NCI-H2196 treated with DMSO at 0.1 percent for 48 hours (cell line): ENCODE data around the gene GAPT.
"Not testable (repeated sequence)": the region's sequence is repeated elsewhere in the genome, so short reads cannot be mapped to it uniquely, and the experiment has no call there.

Experiments used
- DNase-seq: peaks from one replicate; lab custom pipeline; 2025; ENCODE audit not compliant: unreplicated experiment; lab: John Stamatoyannopoulos, UW

GAPT gene

DNA sequence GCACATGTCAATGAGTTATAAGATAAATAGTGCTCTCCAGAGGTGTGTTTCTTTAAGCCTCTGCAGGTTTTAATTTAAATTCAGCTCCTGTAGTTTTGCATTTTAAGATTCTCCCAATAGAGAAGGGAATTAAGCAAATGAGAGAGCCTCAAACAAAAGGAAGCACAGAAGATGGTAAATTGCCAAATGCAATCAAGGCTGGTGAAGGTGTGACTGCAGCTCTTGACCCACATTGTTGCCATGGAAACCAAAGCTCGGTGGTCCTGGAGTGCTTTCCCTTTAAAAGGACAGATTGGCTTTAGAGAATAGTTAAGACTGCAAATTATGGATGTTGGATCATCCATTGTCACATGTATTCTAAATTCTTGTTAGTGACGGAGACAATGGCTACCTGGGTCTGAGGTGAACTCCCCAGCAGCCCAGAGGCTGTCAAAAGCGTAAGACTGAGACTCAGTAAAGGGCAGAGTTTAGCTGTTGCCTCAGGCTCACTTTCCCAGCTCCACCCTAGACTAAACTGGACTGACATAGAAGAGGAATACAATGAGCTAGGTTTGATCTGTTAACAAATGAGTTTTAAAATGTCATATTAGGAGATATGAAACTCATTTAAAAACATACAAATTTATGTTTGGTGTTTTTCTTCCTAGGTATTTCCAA, 12.3 kb downstream of the GAPT start:
- no peak for DNase-seq

DNA sequence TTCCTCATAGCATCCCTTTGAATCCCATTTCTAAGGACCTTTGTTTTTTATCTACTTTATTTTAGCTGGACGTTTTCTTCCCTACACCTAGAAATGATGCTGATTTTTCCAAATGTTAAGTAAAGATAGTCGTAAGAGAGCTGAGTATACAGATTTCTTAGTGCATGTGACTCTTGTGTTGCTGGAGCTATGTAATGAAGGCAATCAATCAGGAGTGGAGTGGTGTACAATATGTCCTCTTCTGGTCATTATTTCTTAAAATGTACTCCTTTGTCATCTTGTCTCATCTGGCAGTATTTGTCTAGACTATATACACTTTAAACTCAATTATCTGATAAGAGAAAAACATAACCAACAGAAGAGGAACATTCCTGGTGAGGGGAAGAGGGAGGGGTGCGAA, 13.5 kb downstream of the GAPT start:
- DNase-seq: no peak

GRCh38 chr5:58505502-58505901, 14.3 kb downstream of the GAPT start:
- no peak for DNase-seq

- DNase-seq: no peak
These were observed 14.9 kb downstream of the GAPT start for GRCh38 chr5:58505971-58506640.

- DNase-seq: no peak
These were observed 16.5 kb downstream of the GAPT start for GRCh38 chr5:58507715-58508114.

DNA sequence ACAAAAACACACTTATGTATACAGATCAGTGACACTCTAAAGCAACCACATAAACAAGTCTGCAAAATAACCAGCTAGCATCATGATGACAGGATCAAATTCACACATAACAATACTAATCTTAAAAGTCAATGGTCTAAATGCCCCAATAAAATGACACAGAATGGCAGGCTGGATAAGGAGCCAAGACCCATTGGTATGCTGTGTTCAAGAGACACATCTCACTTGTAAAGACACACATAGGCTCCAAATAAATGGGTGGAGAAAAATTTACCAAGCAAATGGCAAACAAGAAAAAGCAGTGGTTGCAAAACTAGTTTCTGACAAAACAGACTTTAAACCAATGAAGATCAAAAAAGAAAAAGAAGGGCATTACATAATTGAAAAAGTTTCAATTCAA, 26.0 kb downstream of the GAPT start:
- DNase-seq: no peak

- DNase-seq: no peak
These were observed 32.7 kb downstream of the GAPT start for GRCh38 chr5:58523956-58524355.

- no peak for DNase-seq
These were observed 33.3 kb downstream of the GAPT start for GRCh38 chr5:58524571-58524970.

DNA sequence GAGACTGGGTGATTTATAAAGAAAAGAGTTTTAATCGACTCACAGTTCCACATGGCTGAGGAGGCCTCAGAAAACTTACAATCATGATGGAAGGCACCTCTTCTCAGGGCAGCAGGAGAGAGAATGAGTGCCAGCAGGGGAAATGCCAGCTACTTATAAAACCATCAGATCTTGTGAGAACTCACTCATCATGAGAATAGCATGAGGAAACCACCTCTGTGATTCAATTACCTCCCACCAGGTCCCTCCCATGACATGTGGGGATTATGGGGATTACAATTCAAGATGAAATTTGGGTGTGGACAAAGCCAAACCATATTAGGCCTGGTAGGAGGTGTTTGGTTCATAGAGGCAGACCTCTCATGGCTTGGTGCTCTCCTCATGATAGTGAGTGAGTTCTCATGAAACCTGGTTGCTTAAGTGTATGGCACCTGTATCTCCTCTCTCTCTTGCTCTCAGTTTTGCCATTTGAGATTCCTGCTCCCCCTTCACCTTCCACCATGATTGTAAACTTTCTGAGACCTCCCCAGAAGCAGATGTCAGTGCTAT, 39.8 kb downstream of the GAPT start:
- DNase-seq: no peak

DNA sequence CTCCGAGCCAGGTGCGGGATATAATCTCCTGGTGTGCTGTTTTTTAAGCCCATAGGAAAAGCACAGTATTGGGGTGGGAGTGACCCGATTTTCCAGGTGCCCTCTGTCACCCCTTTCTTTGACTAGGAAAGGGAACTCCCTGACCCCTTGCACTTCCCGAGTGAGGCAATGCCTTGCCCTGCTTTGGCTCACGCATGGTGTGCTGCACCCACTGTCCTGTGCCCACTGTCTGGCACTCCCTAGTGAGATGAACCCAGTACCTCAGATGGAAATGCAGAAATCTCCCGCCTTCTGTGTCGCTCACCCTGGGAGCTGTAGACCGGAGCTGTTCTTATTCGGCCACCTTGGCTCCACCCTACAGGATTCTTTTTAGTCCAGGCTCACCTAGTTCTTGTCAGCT, 50.7 kb downstream of the GAPT start:
- DNase-seq: not testable (repeated sequence)

DNA sequence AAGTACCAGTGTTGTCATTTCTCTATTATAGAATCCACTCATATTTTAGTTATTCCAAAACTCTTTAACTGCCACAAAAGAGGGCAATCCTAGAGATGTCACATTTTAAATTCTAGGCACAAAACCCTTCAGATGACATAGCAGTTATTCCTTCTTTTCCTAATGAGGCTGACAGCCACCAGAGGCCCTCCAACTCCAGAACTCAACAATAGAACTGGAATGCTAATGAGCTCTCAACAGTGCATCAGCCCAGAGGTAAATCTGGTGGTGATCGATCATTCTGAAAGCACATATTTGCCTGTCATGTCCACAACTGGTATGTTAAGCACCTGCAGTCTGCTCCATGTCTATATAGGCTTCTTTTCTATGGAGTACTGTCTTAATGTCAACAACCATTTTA, 51.5 kb downstream of the GAPT start:
- DNase-seq: no peak

DNA sequence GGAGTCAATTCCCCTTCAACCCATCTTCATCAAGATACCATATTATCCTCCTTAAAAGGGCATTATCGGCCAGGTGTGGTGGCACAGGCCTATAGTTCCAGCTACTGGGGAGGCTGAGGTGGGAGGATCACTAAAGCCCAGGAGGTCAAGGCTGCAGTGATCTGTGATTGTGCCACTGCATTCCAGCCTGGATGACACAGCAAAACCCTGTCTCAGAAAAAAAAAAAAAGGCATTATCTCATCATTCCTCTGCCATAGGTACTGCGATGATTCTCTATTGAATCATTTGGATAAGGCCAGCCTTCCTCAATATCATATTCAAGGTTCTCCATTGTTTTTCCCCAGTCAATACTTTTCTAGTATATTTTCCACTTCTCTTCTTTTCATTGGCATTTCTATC, 52.5 kb downstream of the GAPT start:
- DNase-seq: no peak

GRCh38 chr5:58544195-58544594, 53.0 kb downstream of the GAPT start:
- DNase-seq: no peak

- no peak for DNase-seq
These were observed 53.7 kb downstream of the GAPT start for GRCh38 chr5:58544926-58545325.

- DNase-seq: no peak
These were observed 54.7 kb downstream of the GAPT start for GRCh38 chr5:58545912-58546311.
